Osteoblast (primary cell): ENCODE results near the gene IER2. TPM values are rescaled to one million over a fixed set of nuclear protein-coding genes. Genes with fewer than 3 reads are reported as not detected.
"Not testable (repeated sequence)": the region's sequence is repeated elsewhere in the genome, so short reads cannot be mapped to it uniquely, and the experiment has no call there.

Source experiments
- DNase-seq: peaks from one replicate; pipeline ENCODE4 v3.0.0; 2011; ENCODE audit warnings: low spot score, mixed read lengths; ENCODE audit not compliant: insufficient read length; ENCODE audit errors: missing footprints
- H2AFZ ChIP-seq: 2 replicates; pipeline ENCODE4 v1.6.0; 2011; ENCODE audit warnings: mild to moderate bottlenecking, low read length
- H3K27ac ChIP-seq: 2 replicates; pipeline ENCODE4 v1.5.1; 2011; ENCODE audit warnings: mild to moderate bottlenecking, low read depth, low read length, moderate library complexity
- H3K27me3 ChIP-seq: 2 replicates; pipeline ENCODE4 v1.6.0; 2012; ENCODE audit warnings: mild to moderate bottlenecking, control low read depth, inconsistent platforms, low read length, moderate library complexity; ENCODE audit not compliant: insufficient read depth
- H3K36me3 ChIP-seq: 2 replicates; pipeline ENCODE4 v1.5.1; 2011; ENCODE audit warnings: mild to moderate bottlenecking, low read length, control low read depth, moderate library complexity; ENCODE audit not compliant: insufficient read depth
- H3K4me1 ChIP-seq: 2 replicates; pipeline ENCODE4 v1.5.1; 2011; ENCODE audit warnings: mild to moderate bottlenecking, low read length, control low read depth, moderate library complexity; ENCODE audit not compliant: insufficient read depth
- H3K4me2 ChIP-seq: 2 replicates; pipeline ENCODE4 v1.6.0; 2011; ENCODE audit warnings: mild to moderate bottlenecking, low read length; ENCODE audit not compliant: insufficient read depth
- H3K4me3 ChIP-seq: fragments of 200-600 bp; sonication (generic); 3 replicates; pipeline ENCODE4 v1.5.1; 2012; ENCODE audit warnings: mild to moderate bottlenecking, low read length, inconsistent platforms; ENCODE audit not compliant: insufficient read depth
- H3K79me2 ChIP-seq: 2 replicates; pipeline ENCODE4 v1.6.0; 2012; ENCODE audit warnings: mild to moderate bottlenecking, low read length, control low read depth, inconsistent platforms; ENCODE audit not compliant: insufficient read depth
- H3K9me3 ChIP-seq: 2 replicates; pipeline ENCODE4 v1.5.1; 2011; ENCODE audit warnings: low read depth, low read length, control low read depth
- H4K20me1 ChIP-seq: 2 replicates; pipeline ENCODE4 v1.6.0; 2012; ENCODE audit warnings: mild to moderate bottlenecking, low read length, control low read depth; ENCODE audit not compliant: insufficient read depth
- CTCF ChIP-seq: IDR thresholded peaks from 2 replicates; pipeline ENCODE4 v1.5.1; 2011; ENCODE audit warnings: mild to moderate bottlenecking, low read depth, low read length, moderate library complexity; ENCODE audit errors: extremely low read depth
- total RNA-seq: library from RNA; depleted of rRNA; stranded (reverse); fragments of >200 nt; gene quantifications from 2 replicates; pipeline ENCODE4 v1.2.3, GENCODE V29; 2012

Gene IER2
- total RNA-seq, 1 donor, result 14.8 TPM

- no peaks in the 10 kb centered on the region for H3K9me3 ChIP-seq
- no peak overlapping the region for H3K4me2 ChIP-seq
- DNase-seq, result peak; percentile 73
- no peak overlapping the region for H3K27ac ChIP-seq
- no peaks in the 10 kb centered on the region for H4K20me1 ChIP-seq
- no peak overlapping the region for H2AFZ ChIP-seq
- TF ChIP-seq CTCF, result no peak
- H3K4me1 ChIP-seq, result peaks cover 24% of the 10 kb centered on the region
- no peak overlapping the region for H3K4me3 ChIP-seq
- H3K27me3 ChIP-seq, result no peaks in the 10 kb centered on the region
- H3K36me3 ChIP-seq, result peaks cover 8% of the 10 kb centered on the region
- peaks cover 35% of the 10 kb centered on the region for H3K79me2 ChIP-seq
Observed at GRCh38 chr19:13146763-13147563, 3.2 kb upstream of the IER2 start.

GRCh38 chr19:13149173-13149627 lies 1.0 kb upstream of the IER2 start:
- not testable (repeated sequence) for H3K9me3 ChIP-seq, H3K27me3 ChIP-seq, H3K36me3 ChIP-seq
- DNase-seq, result peak; percentile 61
- Histone ChIP-seq H3K4me2 (peak overlapping the region; percentile 97), H3K4me3 (peak overlapping the region; percentile 97), H4K20me1 (peaks cover 13% of the 10 kb centered on the region), H3K4me1 (peaks cover 18% of the 10 kb centered on the region), H2AFZ (peak overlapping the region; percentile 90), H3K79me2 (peaks cover 51% of the 10 kb centered on the region), H3K27ac (peak overlapping the region; percentile 96)

GRCh38 chr19:13149628-13150186 lies 504 bp upstream of the IER2 start:
- H3K27me3 ChIP-seq, result no peaks in the 10 kb centered on the region
- no peaks in the 10 kb centered on the region for H3K9me3 ChIP-seq
- H3K36me3 ChIP-seq, result peaks cover under 1% of the 10 kb centered on the region
- H3K4me1 ChIP-seq, result peaks cover 20% of the 10 kb centered on the region
- H3K4me3 ChIP-seq, result peak overlapping the region; percentile 97
- H2AFZ ChIP-seq, result peak overlapping the region; percentile 90
- H3K79me2 ChIP-seq, result peaks cover 52% of the 10 kb centered on the region
- TF ChIP-seq CTCF, result no peak
- peak overlapping the region; percentile 96 for H3K27ac ChIP-seq
- H4K20me1 ChIP-seq, result peaks cover 17% of the 10 kb centered on the region
- peak; percentile 84 for DNase-seq
- H3K4me2 ChIP-seq, result peak overlapping the region; percentile 97

GRCh38 chr19:13150931-13151604 lies 857 bp downstream of the IER2 start:
- no peaks in the 10 kb centered on the region for H3K36me3 ChIP-seq
- H3K27me3 ChIP-seq, result no peaks in the 10 kb centered on the region
- TF ChIP-seq CTCF, result no peak
- peaks cover 31% of the 10 kb centered on the region for H3K4me1 ChIP-seq
- H2AFZ ChIP-seq, result peak overlapping the region; percentile 44
- H3K79me2 ChIP-seq, result peaks cover 51% of the 10 kb centered on the region
- DNase-seq, result peak; percentile 74
- peak overlapping the region; percentile 97 for H3K4me2 ChIP-seq
- H3K4me3 ChIP-seq, result peak overlapping the region; percentile 97
- H3K27ac ChIP-seq, result peak overlapping the region; percentile 96
- H4K20me1 ChIP-seq, result peaks cover 17% of the 10 kb centered on the region
- no peaks in the 10 kb centered on the region for H3K9me3 ChIP-seq
